ENCODE measurements around the gene CCDC33. TPM values are rescaled to one million over a fixed set of nuclear protein-coding genes. Genes with fewer than 3 reads are reported as not detected.

CCDC33 gene
- total and polyA plus RNA-seq, 2 experiments from 2014 or later = 0.63 to 0.86 TPM

DNA sequence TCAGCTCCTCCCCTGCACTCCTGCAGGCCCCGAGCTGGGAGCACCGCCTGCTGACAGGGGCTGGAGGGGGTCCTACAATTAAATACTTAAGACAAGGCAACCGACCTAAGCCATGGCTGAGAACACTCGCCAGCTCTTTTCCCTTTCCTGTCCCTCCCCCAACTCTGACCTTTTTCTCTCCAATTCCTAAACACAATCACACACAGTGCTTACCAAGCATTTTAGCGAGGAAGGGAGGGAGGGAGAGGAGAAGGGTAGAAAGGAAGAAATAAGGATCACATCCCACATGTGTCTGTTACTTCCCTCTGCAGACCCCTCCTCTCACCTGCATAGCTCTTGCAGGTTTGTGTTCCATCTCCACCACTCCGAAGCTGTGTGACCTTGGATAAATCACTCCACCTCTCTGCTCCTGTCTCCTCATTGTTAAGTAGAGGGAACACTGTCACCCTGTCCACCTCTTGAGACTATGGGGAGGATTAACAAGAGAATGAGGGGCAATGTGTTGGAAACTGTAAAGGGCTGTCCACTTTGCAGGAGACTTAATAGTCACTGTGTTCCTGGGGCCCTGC lies 67.7 kb downstream of the CCDC33 start:
- no peak overlapping the region for H3K4me2 ChIP-seq

DNA sequence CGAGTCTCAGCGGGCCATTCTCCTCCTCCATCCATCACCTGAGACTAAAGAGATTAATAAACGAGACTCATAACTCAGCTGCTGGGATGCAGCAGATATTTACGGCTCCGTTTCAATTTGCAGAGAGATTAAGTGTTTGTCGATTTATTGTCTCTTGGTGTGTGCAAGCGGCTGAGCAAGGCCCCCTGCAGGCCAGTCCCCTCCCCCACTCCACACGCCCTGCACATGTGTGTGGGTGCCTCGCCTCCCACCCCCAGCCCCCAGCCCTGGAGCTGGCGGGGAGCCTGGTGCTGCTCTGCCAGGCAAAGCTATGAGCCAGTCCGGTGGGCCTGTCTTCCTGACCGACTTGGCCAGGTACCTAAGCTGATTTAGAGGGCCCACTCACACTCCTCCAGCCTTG lies 68.3 kb downstream of the CCDC33 start:
- Histone ChIP-seq H3K4me1 (ENCODE audit: insufficient read depth) (peaks cover 30% of the 10 kb centered on the region), H4K20me1 (ENCODE audit: insufficient read depth, poor library complexity, severe bottlenecking) (no peaks in the 10 kb centered on the region), H3K36me3 (replicated peaks; ENCODE audit: insufficient read depth, low read depth) (no peaks in the 10 kb centered on the region), H3K4me3 (no peak overlapping the region), H2AFZ (no peak overlapping the region), H3K27ac (no peak overlapping the region), H3K9me3 (ENCODE audit: low read depth) (no peaks in the 10 kb centered on the region), H3K9me2 (replicated peaks; ENCODE audit: insufficient read depth) (no peaks in the 10 kb centered on the region), H3K27me3 (peaks cover 35% of the 10 kb centered on the region), H3K4me2 (no peak overlapping the region), H3K79me2 (no peaks in the 10 kb centered on the region)
- TF ChIP-seq EZH2 (IDR thresholded peaks at IDR 0.05; ENCODE audit: borderline replicate concordance) = no peak
- TF ChIP-seq, protein P1, sequence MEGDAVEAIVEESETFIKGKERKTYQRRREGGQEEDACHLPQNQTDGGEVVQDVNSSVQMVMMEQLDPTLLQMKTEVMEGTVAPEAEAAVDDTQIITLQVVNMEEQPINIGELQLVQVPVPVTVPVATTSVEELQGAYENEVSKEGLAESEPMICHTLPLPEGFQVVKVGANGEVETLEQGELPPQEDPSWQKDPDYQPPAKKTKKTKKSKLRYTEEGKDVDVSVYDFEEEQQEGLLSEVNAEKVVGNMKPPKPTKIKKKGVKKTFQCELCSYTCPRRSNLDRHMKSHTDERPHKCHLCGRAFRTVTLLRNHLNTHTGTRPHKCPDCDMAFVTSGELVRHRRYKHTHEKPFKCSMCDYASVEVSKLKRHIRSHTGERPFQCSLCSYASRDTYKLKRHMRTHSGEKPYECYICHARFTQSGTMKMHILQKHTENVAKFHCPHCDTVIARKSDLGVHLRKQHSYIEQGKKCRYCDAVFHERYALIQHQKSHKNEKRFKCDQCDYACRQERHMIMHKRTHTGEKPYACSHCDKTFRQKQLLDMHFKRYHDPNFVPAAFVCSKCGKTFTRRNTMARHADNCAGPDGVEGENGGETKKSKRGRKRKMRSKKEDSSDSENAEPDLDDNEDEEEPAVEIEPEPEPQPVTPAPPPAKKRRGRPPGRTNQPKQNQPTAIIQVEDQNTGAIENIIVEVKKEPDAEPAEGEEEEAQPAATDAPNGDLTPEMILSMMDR (IDR thresholded peaks at IDR 0.05; ENCODE audit: poor library complexity) = no peak
- TF ChIP-seq EZH2phosphoT487 (IDR thresholded peaks at IDR 0.05; ENCODE audit: low read depth, severe bottlenecking, unreplicated experiment) = no peak
- 28% methylated on average over 12 of the region's 12 CpGs for WGBS (ENCODE audit: low lambda C conversion rate, missing lambda C conversion rate)
- no peak for DNase-seq (ENCODE audit: low spot score)

More for the DNA sequence above, 67.7 kb downstream of the CCDC33 start:
- H2AFZ ChIP-seq = no peak overlapping the region
- no peaks in the 10 kb centered on the region for H3K9me3 ChIP-seq (ENCODE audit: low read depth)
- H4K20me1 ChIP-seq (ENCODE audit: insufficient read depth, poor library complexity, severe bottlenecking) = no peaks in the 10 kb centered on the region
- 51% methylated on average over 6 of the region's 6 CpGs for WGBS (ENCODE audit: low lambda C conversion rate, missing lambda C conversion rate)
- H3K27ac ChIP-seq = no peak overlapping the region
- H3K79me2 ChIP-seq = no peaks in the 10 kb centered on the region
- no peaks in the 10 kb centered on the region for H3K9me2 ChIP-seq (replicated peaks; ENCODE audit: insufficient read depth)
- no peak overlapping the region for H3K4me3 ChIP-seq
- peaks cover 30% of the 10 kb centered on the region for H3K4me1 ChIP-seq (ENCODE audit: insufficient read depth)
- H3K27me3 ChIP-seq = peaks cover 30% of the 10 kb centered on the region
- H3K36me3 ChIP-seq (replicated peaks; ENCODE audit: insufficient read depth, low read depth) = no peaks in the 10 kb centered on the region
- TF ChIP-seq, protein P1 (IDR thresholded peaks at IDR 0.05; ENCODE audit: poor library complexity) = no peak
- TF ChIP-seq EZH2phosphoT487 (IDR thresholded peaks at IDR 0.05; ENCODE audit: low read depth, severe bottlenecking, unreplicated experiment) (no peak), EZH2 (IDR thresholded peaks at IDR 0.05; ENCODE audit: borderline replicate concordance) (no peak)
- DNase-seq (ENCODE audit: low spot score) = no peak

GRCh38 chr15:74305687-74306086 lies 69.6 kb downstream of the CCDC33 start:
- TF ChIP-seq EZH2phosphoT487 (IDR thresholded peaks at IDR 0.05; ENCODE audit: low read depth, severe bottlenecking, unreplicated experiment) (no peak), EZH2 (IDR thresholded peaks at IDR 0.05; ENCODE audit: borderline replicate concordance) (no peak)
- TF ChIP-seq, protein P1 (IDR thresholded peaks at IDR 0.05; ENCODE audit: poor library complexity) = no peak

More at GRCh38 chr15:74305687-74306086, 69.6 kb downstream of the CCDC33 start:
- no peak overlapping the region for H3K4me3 ChIP-seq
- H3K36me3 ChIP-seq (replicated peaks; ENCODE audit: insufficient read depth, low read depth) = no peaks in the 10 kb centered on the region
- H3K27ac ChIP-seq = no peak overlapping the region
- H3K27me3 ChIP-seq = peaks cover 29% of the 10 kb centered on the region
- H4K20me1 ChIP-seq (ENCODE audit: insufficient read depth, poor library complexity, severe bottlenecking) = no peaks in the 10 kb centered on the region
- H3K4me1 ChIP-seq (ENCODE audit: insufficient read depth) = peaks cover 30% of the 10 kb centered on the region
- WGBS (ENCODE audit: low lambda C conversion rate, missing lambda C conversion rate) = 88% methylated on average over 7 of the region's 7 CpGs
- H3K9me3 ChIP-seq (ENCODE audit: low read depth) = no peaks in the 10 kb centered on the region
- no peaks in the 10 kb centered on the region for H3K9me2 ChIP-seq (replicated peaks; ENCODE audit: insufficient read depth)
- no peak overlapping the region for H3K4me2 ChIP-seq
- no peaks in the 10 kb centered on the region for H3K79me2 ChIP-seq
- no peak overlapping the region for H2AFZ ChIP-seq
- no peak for DNase-seq (ENCODE audit: low spot score)
